HepG2 (cell line): ENCODE data around the gene ZNF544. TPM values are rescaled to one million over a fixed set of nuclear protein-coding genes. Genes with fewer than 3 reads are reported as not detected.

Experiments
- ATAC-seq: fragments of 200-7000 bp; cut with Tn5 transposase; 3 replicates; pipeline ENCODE4 v1.9.1; 2020; ENCODE audit warnings: mild to moderate bottlenecking, moderate library complexity
- BruUV-seq: library from RNA; stranded (reverse); fragments of 400-500 nt; replicated peaks from 2 replicates; lab custom pipeline; 2021; lab: Mats Ljungman, UMichigan
- CTCF ChIA-PET: fragments of 300-600 bp; formaldehyde crosslinking; extraction: SDS; loops from one replicate; lab custom pipeline; 2021; ENCODE audit warnings: low total read pairs, inconsistent platforms, low intra/inter-chr PET ratio; lab: Yijun Ruan, JAX
- POLR2A ChIA-PET: fragments of 350-600 bp; sonication (Branson Sonifier 250); formaldehyde crosslinking; loops from one replicate; lab custom pipeline; 2020; ENCODE audit warnings: antibody characterized with exemption, inconsistent platforms; lab: Yijun Ruan, JAX
- DNase-seq: peaks from one replicate; pipeline ENCODE4 v3.0.0-alpha.2; 2015; ENCODE audit warnings: low spot score
- FAIRE-seq: peaks from 3 replicates; lab custom pipeline; 2011; peaks lifted over from hg19 to GRCh38; lab: Jason Lieb, UNC
- H2AFZ ChIP-seq: one replicate; pipeline ENCODE4 v1.6.1; 2011; ENCODE audit warnings: low read length, inconsistent platforms
- H3K27ac ChIP-seq: fragments of 300-600 bp; 3 replicates; pipeline ENCODE4 v1.8.0; 2011; ENCODE audit warnings: mixed run types, mild to moderate bottlenecking, mixed read lengths, low read length, inconsistent platforms; ENCODE audit not compliant: insufficient read depth; ENCODE audit errors: extremely low read length
- H3K27me3 ChIP-seq, 2 experiments: fragments of 200-600 bp in 1 of 2; 2 replicates in 1 of 2; 3 replicates in 1 of 2; pipeline versions ENCODE4 v1.6.0 to v1.8.0; 2011; ENCODE audit warnings: low read length in 2 of 2, mild to moderate bottlenecking in 2 of 2, moderate library complexity in 2 of 2, inconsistent platforms in 1 of 2; ENCODE audit not compliant: insufficient read depth in 2 of 2, control insufficient read depth in 1 of 2
- H3K36me3 ChIP-seq, 2 experiments: fragments of 200-600 bp in 1 of 2; replicated peaks in 1 of 2; 2 replicates in 1 of 2; 3 replicates in 1 of 2; pipeline versions ENCODE4 v1.5.1 to v1.8.0; 2011; ENCODE audit warnings: low read length in 2 of 2, inconsistent platforms in 1 of 2; ENCODE audit not compliant: insufficient read depth in 2 of 2, control insufficient read depth in 1 of 2
- H3K4me1 ChIP-seq: 2 replicates; pipeline ENCODE4 v1.5.1; 2012; ENCODE audit warnings: low read length, inconsistent platforms; ENCODE audit not compliant: insufficient read depth
- H3K4me2 ChIP-seq: 2 replicates; pipeline ENCODE4 v1.6.0; 2011; ENCODE audit warnings: low read depth, low read length, inconsistent platforms
- H3K4me3 ChIP-seq, 3 experiments: fragments of 200-600 bp in 1 of 3; sonication (generic), shearing (Covaris generic) in 1 of 3; replicated peaks in 1 of 3; 2 replicates each; pipeline ENCODE4 v1.5.1; 2011 to 2016; ENCODE audit warnings: low read length in 3 of 3, inconsistent platforms in 2 of 3, low read depth in 2 of 3, mild to moderate bottlenecking in 2 of 3, control low read depth in 1 of 3, mixed read lengths in 1 of 3; ENCODE audit not compliant: insufficient read depth in 1 of 3
- H3K79me2 ChIP-seq: one replicate; pipeline ENCODE4 v1.6.1; 2011; ENCODE audit warnings: low read length, inconsistent platforms; ENCODE audit not compliant: insufficient read depth
- H3K9ac ChIP-seq: 2 replicates; pipeline ENCODE4 v1.6.0; 2011; ENCODE audit warnings: mild to moderate bottlenecking, low read depth, low read length, inconsistent platforms; ENCODE audit not compliant: insufficient read depth
- H3K9me3 ChIP-seq: 2 replicates; pipeline ENCODE4 v1.5.1; 2012; ENCODE audit warnings: mild to moderate bottlenecking, low read length
- H4K20me1 ChIP-seq: 2 replicates; pipeline ENCODE4 v1.6.0; 2011; ENCODE audit warnings: inconsistent platforms, mild to moderate bottlenecking, low read length, moderate library complexity; ENCODE audit not compliant: insufficient read depth
- AGO2 ChIP-seq: fragments of 200-400 bp; formaldehyde crosslinking; optimal IDR thresholded peaks from 2 replicates; pipeline ENCODE3; 2017; ENCODE audit warnings: mild to moderate bottlenecking, low read depth, low read length, moderate library complexity
- CCDC6 ChIP-seq: sonication (generic); formaldehyde crosslinking; IDR thresholded peaks from 2 replicates; pipeline ENCODE4 v1.8.1; 2022; ENCODE audit warnings: mild to moderate bottlenecking, missing genetic modification reagents, moderate library complexity
- KMT2B ChIP-seq: IDR thresholded peaks from 2 replicates; pipeline ENCODE4 v1.6.1; 2016; ENCODE audit warnings: missing genetic modification reagents, missing compliant biosample characterization
- NFIC ChIP-seq: IDR thresholded peaks from 2 replicates; pipeline ENCODE4 v1.6.1; 2012; ENCODE audit warnings: mild to moderate bottlenecking, low read length, inconsistent platforms
- RBFOX2 ChIP-seq: fragments of 200-400 bp; formaldehyde crosslinking; IDR thresholded peaks from 2 replicates; pipeline ENCODE4 v1.6.1; 2017; ENCODE audit warnings: low read depth, mild to moderate bottlenecking, low read length
- RBM22 ChIP-seq: fragments of 200-400 bp; formaldehyde crosslinking; optimal IDR thresholded peaks from 2 replicates; pipeline ENCODE3; 2017; ENCODE audit warnings: mild to moderate bottlenecking, low read length, moderate library complexity
- REPIN1 ChIP-seq: sonication (generic); formaldehyde crosslinking; IDR thresholded peaks from 2 replicates; pipeline ENCODE4 v1.8.0; 2022; ENCODE audit warnings: missing genetic modification reagents, low read depth, mild to moderate bottlenecking, borderline replicate concordance
- SMARCC2 ChIP-seq: fragments of 450-650 bp; IDR thresholded peaks from 2 replicates; pipeline ENCODE4 v1.6.1; 2017; ENCODE audit warnings: antibody characterized with exemption, mild to moderate bottlenecking
- SNAI1 ChIP-seq: sonication (generic); formaldehyde crosslinking; IDR thresholded peaks from 2 replicates; pipeline ENCODE4 v1.5.0; 2020; ENCODE audit warnings: mild to moderate bottlenecking, missing genetic modification reagents, borderline replicate concordance
- ZBTB7B ChIP-seq: sonication (generic); formaldehyde crosslinking; IDR thresholded peaks from 2 replicates; pipeline ENCODE4 v1.4.0; 2020; ENCODE audit warnings: missing genetic modification reagents
- ZNF431 ChIP-seq: sonication (generic); formaldehyde crosslinking; IDR thresholded peaks from 2 replicates; pipeline ENCODE4 v1.9.0; 2022; ENCODE audit warnings: missing genetic modification reagents, low read depth, mild to moderate bottlenecking, borderline replicate concordance
- ZNF432 ChIP-seq: sonication (generic); formaldehyde crosslinking; IDR thresholded peaks from 2 replicates; pipeline ENCODE4 v1.5.0; 2020; ENCODE audit warnings: missing genetic modification reagents, mild to moderate bottlenecking, borderline replicate concordance
- WGBS: methylation state at CpG from one replicate; pipeline ENCODE4 v1.1.6; 2017; ENCODE audit warnings: low lambda C conversion rate; 5-methylcytosine and 5-hydroxymethylcytosine counted together
- in situ Hi-C: cut with HindIII; loops from 2 replicates; pipeline ENCODE4 v1.10.0; 2017; ENCODE audit warnings: low pct_unique_long_range_greater_than_20kb; ENCODE audit not compliant: extremely low pct_ligation_motif_present
- intact Hi-C: fragments of 100-400 bp; cut with micrococcal nuclease; formaldehyde crosslinking; loops from one replicate; pipeline ENCODE4 v1.10.0; 2022; ENCODE audit not compliant: unreplicated experiment
- polyA plus RNA-seq, 8 experiments: library from polyadenylated mRNA; depleted of rRNA in 3 of 8; stranded (reverse) in 7 of 8; unstranded in 1 of 8; fragments of >200 nt; fragmentation: Illumina TruSeq in 4 of 8; extraction: Trizol in 4 of 8; gene quantifications; 2 replicates each; pipeline versions ENCODE4 v1.2.1 to v1.2.3, GENCODE V29; 2011 to 2016; ENCODE audit warnings: low read depth in 4 of 8, missing spikeins in 1 of 8, mixed read lengths in 1 of 8; ENCODE audit not compliant: insufficient read depth in 1 of 8
- total RNA-seq, 5 experiments: library from RNA; depleted of rRNA; stranded (reverse); fragments of >200 nt; fragmentation: Illumina TruSeq; extraction: Trizol; gene quantifications; 2 replicates each; pipeline ENCODE4 v1.2.3, GENCODE V29; 2016; ENCODE audit warnings: low read depth in 1 of 5
- TF ChIP-seq, protein P1 (sequence below): sonication (generic); formaldehyde crosslinking; conservative IDR thresholded peaks from 2 replicates; pipeline ENCODE4 v1.8.1; 2023; ENCODE audit warnings: missing genetic modification reagents
- TF ChIP-seq, protein P2 (sequence below): sonication (generic); formaldehyde crosslinking; conservative IDR thresholded peaks from 2 replicates; pipeline ENCODE4 v1.4.0; 2020; ENCODE audit warnings: missing genetic modification reagents

The ZNF544 gene
- total and polyA plus RNA-seq, 2 of the 13 experiments (the other 11 are each of a cell fraction or from before 2014, with no cell fraction given), result 13.1 to 17.0 TPM

GRCh38 chr19:58203814-58204475 lies 24.8 kb upstream of the ZNF544 start:
- intact Hi-C loops, result no loop called here
- TF ChIP-seq AGO2 (peak; percentile 93), RBM22 (peak; percentile 57), CCDC6 (CRISPR knock-in tag) (no peak), RBFOX2 (peak; percentile 37; the same call in 1 of the 2 replicates)
- H3K79me2 ChIP-seq, result no peaks in the 10 kb centered on the region
- H2AFZ ChIP-seq, result no peak overlapping the region
- no peak for ATAC-seq
- no peak overlapping the region for H3K4me2 ChIP-seq
- no peaks in the 10 kb centered on the region for H4K20me1 ChIP-seq
- no peak overlapping the region for H3K4me3 ChIP-seq
- in situ Hi-C loops, result no loop called here
- POLR2A ChIA-PET, result no interaction called here
- BruUV-seq, result no TSS peak
- CTCF ChIA-PET, result no interaction called here
- H3K27me3 ChIP-seq, result no peaks in the 10 kb centered on the region
- H3K9ac ChIP-seq, result no peak overlapping the region
- WGBS, result 96% methylated on average over 33 of the region's 49 CpGs
- peaks cover 100% of the 10 kb centered on the region for H3K9me3 ChIP-seq
- no peak for DNase-seq
- H3K36me3 ChIP-seq, result peaks cover 32 to 83% of the 10 kb centered on the region in 2 experiments
- H3K4me1 ChIP-seq, result no peaks in the 10 kb centered on the region
- no peak for FAIRE-seq
- H3K27ac ChIP-seq, result no peak overlapping the region

GRCh38 chr19:58204566-58204965 lies 24.1 kb upstream of the ZNF544 start:
- intact Hi-C loops (no loop called here), in situ Hi-C loops (no loop called here)
- peaks cover 37 to 85% of the 10 kb centered on the region in 2 experiments for H3K36me3 ChIP-seq
- ATAC-seq (no peak), FAIRE-seq (no peak), DNase-seq (no peak)
- no peaks in the 10 kb centered on the region for H3K4me1 ChIP-seq
- BruUV-seq, result no TSS peak
- ChIA-PET POLR2A (no interaction called here), CTCF (no interaction called here)
- TF ChIP-seq ZNF432 (CRISPR knock-in tag), result no peak
- TF ChIP-seq ZNF431 (CRISPR knock-in tag), result no peak
- TF ChIP-seq SNAI1 (CRISPR knock-in tag), result no peak
- TF ChIP-seq SMARCC2, result no peak
- TF ChIP-seq, protein P1, sequence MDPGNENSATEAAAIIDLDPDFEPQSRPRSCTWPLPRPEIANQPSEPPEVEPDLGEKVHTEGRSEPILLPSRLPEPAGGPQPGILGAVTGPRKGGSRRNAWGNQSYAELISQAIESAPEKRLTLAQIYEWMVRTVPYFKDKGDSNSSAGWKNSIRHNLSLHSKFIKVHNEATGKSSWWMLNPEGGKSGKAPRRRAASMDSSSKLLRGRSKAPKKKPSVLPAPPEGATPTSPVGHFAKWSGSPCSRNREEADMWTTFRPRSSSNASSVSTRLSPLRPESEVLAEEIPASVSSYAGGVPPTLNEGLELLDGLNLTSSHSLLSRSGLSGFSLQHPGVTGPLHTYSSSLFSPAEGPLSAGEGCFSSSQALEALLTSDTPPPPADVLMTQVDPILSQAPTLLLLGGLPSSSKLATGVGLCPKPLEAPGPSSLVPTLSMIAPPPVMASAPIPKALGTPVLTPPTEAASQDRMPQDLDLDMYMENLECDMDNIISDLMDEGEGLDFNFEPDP, result no peak
- no peak for TF ChIP-seq NFIC
- no peak for TF ChIP-seq REPIN1
- TF ChIP-seq ZBTB7B (CRISPR knock-in tag), result no peak
- TF ChIP-seq KMT2B (CRISPR knock-in tag), result no peak
- TF ChIP-seq, protein P2, sequence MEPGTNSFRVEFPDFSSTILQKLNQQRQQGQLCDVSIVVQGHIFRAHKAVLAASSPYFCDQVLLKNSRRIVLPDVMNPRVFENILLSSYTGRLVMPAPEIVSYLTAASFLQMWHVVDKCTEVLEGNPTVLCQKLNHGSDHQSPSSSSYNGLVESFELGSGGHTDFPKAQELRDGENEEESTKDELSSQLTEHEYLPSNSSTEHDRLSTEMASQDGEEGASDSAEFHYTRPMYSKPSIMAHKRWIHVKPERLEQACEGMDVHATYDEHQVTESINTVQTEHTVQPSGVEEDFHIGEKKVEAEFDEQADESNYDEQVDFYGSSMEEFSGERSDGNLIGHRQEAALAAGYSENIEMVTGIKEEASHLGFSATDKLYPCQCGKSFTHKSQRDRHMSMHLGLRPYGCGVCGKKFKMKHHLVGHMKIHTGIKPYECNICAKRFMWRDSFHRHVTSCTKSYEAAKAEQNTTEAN (CRISPR knock-in tag), result no peak
- no peak overlapping the region for H3K27ac ChIP-seq
- no peaks in the 10 kb centered on the region for H3K79me2 ChIP-seq
- no peak overlapping the region for H2AFZ ChIP-seq
- no peak overlapping the region for H3K9ac ChIP-seq
- H3K27me3 ChIP-seq, result no peaks in the 10 kb centered on the region
- H3K4me3 ChIP-seq, result no peak overlapping the region
- peaks cover 100% of the 10 kb centered on the region for H3K9me3 ChIP-seq
- no peaks in the 10 kb centered on the region for H4K20me1 ChIP-seq
- no peak overlapping the region for H3K4me2 ChIP-seq
- 98% methylated on average over 15 of the region's 15 CpGs for WGBS
